IPS-NIHi7 (cell line): ENCODE measurements around the gene SMARCE1.

ENCODE experiments used
- DNase-seq: peaks from one replicate; pipeline ENCODE4 v3.0.0; 2012; ENCODE audit warnings: mixed read lengths; ENCODE audit errors: extremely low spot score

SMARCE1 gene

DNA sequence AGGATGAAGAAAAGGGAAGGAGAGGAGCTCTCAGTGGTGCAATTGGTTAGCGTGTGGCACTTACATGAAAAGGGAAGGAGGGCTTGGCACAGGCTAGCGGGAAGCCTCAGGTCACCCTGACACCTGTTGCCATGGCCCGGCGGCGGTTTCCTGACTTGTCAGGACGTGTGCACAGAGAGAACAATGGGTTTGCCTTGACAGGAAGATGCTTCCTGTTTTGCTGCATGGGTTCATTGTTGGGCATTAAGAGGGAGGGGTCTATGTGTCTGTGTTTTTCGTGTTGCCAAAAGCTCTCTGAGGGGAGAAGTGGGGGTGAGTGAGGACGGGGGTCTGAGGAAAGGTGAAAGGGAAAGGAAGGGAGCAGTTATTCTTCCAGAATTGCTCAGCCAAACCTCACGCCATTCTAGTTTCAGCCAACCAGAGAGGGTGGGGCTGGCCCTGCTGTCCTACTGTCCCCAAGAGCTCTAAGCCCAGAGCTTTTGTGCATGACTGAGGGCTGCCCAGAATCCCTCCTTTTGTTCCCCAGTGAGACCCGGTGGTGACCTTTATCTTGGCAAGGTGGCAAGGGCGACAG is 65.2 kb downstream of the SMARCE1 start:
- peak; percentile 9 for DNase-seq

DNA sequence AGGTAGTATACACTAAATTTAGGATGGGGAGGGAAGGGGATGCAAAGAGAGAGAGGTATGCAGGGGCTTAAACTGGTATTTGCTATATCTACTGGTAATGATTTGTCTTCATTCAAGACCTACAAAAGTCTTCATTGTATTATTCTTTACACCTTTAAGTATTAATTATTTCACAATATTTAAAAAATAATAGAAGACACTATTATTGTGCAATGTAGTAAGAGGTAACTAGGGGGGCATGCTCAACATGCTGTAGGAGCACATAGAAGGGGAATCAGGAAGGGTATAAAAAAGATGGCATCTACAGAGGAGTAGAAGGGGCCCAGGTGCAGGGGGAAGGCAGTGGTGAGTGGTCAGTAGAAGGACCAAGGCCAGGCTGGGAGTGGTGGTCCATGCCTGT is 67.5 kb downstream of the SMARCE1 start:
- DNase-seq, result no peak

DNA sequence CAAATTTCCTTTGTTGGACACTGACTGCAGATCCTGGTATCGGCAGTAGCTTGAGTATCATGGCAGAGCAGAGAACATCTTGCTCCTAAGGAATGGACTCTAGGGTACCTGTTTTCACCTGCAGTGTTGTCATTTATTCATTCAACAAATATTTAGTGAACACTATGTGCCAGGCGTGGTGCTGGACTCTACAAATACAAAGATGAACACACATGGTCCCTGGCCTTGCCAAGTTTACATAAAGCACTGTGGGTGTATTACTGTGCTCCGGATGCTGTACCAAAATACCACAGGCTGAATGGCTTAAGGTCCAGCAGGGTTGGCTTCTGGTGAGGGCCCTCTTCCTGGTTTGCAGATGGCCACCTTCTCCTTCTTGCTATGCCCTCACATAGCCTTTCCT is 68.1 kb downstream of the SMARCE1 start:
- no peak for DNase-seq

DNA sequence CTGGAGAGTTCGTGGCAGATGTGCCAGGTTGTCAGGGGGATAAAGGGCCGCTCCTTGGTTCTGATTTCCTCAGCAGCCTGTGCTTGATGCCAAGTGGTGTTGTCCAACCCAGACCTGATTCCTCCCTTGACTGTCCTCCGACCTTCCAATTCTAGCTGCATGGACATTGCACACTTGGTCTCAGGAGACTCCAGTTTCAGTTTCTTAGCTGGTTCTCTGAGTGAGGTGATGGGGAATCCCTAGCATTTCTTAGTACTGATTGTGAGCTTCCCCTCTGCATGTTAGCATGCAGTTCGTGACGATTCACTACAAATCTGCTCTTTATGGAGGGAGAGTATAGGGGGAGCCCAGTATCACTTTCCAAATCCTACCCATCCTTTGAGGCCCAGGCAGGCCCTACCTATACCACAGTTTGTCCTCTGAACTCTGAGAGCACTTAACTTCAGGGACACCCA is 70.0 kb downstream of the SMARCE1 start:
- no peak for DNase-seq

DNA sequence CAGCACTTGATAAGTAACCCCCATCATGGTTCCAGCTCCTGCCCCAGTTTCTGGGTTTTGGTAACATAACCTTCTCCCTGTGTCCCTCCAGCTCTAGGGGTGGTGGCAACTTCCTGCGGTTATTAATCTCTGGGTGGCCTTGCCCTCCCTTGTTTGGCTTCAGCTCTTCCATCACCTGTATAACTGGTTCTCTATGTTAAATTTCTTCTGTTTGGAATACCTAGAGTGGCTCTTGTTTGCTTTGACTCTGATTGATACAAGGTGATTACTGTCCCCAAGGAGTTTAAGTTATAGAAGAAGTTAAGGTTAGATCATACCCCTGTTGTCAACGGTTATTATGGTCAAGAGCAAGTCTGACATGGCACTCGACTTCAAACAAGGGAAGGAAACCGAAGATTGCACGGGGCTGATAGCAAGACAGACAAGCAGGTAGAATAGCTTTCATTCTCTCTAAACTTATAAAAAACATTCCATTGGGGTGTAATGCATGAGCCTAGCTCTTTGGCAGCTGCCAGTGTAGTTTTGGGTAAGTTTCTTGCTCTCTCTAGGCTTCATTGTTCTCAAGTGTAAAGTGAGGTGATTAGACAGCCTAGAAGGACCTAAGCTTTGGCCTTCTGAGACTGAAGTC is 71.4 kb downstream of the SMARCE1 start:
- peak; percentile 5 for DNase-seq
